Measurements from ENCODE around the gene SEPSECS.

The SEPSECS gene

GRCh38 chr4:25081866-25082471 is 78.3 kb downstream of the SEPSECS start:
- no peak for DNase-seq (ENCODE audit: low read depth in 2 of 2)

GRCh38 chr4:25080571-25080970 is 79.7 kb downstream of the SEPSECS start:
- no peak for DNase-seq (ENCODE audit: low read depth in 2 of 2)

DNA sequence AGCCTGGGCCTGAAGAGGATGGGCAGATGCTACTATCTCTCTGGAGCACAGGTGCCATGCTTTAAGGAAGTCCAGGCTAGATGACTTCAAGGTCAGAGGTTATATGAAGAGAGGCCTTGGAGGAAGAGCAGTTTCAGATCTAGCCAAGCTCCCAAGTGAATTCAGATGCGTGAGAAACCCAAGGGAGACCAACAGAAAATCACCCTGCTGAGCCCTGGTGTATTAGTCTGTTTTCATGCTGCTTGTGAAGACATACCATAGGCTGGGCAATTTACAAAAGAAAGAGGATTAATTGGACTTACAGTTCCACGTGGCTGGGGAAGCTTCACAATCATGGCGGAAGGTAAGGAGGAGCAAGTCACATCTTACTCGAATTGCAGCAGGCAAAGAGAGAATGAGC is 81.7 kb downstream of the SEPSECS start:
- no peak for DNase-seq (ENCODE audit: low read depth in 2 of 2)

DNA sequence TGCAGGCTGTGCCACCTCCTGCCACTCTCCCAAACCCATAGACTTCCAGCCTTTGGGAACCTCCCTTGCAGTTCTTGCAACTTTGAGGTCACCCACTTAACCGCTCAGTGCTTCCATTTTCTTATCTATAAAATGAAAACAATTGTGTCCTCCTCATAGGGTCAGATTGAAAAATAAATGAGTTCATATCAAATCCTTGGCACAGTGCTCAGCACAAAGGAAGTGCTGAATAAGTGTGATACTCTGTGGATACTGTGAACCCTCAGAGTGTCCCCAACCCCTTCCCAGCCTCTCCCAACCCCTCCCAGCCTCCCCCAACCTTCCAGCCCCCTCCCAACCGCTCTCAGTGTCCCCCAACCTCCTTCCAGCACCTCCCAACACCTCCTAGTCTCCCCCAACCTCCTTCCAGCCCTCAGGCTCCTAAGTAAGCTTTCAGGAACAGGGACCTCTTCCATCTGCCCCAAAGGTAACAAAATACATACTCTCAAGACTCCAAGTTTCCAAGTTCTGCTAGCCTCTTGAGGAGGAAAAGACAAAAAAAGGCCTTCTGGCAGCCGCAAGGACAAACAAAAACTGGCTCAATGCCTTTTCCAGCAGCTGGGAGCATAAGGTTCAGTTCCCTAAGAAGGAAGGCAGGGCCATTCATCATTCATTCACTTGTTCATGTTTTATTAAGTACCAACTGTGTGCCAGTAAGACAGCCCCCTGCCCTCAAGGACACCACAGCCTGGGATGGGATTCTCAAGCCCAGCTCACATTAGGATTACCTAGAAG is 83.4 kb downstream of the SEPSECS start:
- DNase-seq (ENCODE audit: low read depth in 2 of 2): no peak

- no peak for DNase-seq (ENCODE audit: low read depth in 2 of 2)
Observed at GRCh38 chr4:25075851-25076250, 84.4 kb downstream of the SEPSECS start.

DNA sequence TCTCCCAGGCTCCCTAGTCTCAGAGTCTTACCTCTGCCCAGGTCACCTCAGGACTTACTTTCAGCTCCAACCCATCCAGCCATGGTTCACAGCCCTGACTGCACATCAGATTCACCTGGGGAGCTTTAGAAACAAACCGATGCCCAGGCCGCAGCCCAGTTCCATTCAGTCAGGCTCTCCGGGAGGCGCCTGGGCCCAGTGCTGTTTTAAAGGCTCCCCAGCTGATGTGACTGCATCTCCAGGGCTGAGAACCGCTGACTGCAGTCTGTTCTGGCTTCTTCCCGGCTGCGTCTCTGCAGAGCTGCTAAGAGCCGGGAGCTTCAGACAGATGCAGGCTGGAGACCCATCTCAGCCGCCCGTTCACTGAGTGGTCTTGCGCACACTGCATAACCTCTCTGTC is 85.1 kb downstream of the SEPSECS start:
- DNase-seq (ENCODE audit: low read depth in 2 of 2): no peak

GRCh38 chr4:25070545-25070944 is 89.7 kb downstream of the SEPSECS start:
- DNase-seq (ENCODE audit: low read depth in 2 of 2): no peak

Measured in stimulated activated CD4-positive, alpha-beta T cell treated with anti-CD3 and anti-CD28 coated beads, Interleukin-1b, Interleukin-23, amount 100 ng/mL, for 4 hours (primary cell).